ENCODE results near the gene BCL6.
A peak's percentile ranks its signal among the peaks of the same experiment; 100 is the strongest.

The BCL6 gene

GRCh38 chr3:187745201-187746058 lies at the start of gene BCL6:
TSS of gene BCL6 (minus strand) at chr3:187745468. CDS start at chr3:187733693, 11,775 bp downstream.
- peak; percentile 98 for DNase-seq (ENCODE audit: low spot score)

DNA sequence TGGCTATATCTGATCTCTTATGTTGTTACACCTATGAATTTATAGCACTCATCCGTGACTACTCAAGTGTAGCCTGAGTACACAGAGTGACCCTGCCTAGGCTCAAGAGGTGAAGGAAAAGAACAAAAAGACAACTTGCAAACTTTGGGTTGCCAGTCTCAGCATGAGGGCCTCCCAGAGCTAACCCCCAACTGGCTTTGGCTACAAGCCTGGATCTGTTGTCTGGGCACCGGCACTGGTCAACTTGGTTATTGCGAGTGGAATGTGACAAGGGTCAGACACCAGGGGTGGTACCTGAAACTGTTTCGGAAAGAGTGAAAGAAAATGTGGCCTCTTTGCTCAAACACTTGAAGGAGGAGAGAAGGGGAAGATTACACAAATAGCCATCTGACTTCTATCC lies 49.5 kb upstream of the BCL6 start:
- DNase-seq (ENCODE audit: low spot score): no peak

DNA sequence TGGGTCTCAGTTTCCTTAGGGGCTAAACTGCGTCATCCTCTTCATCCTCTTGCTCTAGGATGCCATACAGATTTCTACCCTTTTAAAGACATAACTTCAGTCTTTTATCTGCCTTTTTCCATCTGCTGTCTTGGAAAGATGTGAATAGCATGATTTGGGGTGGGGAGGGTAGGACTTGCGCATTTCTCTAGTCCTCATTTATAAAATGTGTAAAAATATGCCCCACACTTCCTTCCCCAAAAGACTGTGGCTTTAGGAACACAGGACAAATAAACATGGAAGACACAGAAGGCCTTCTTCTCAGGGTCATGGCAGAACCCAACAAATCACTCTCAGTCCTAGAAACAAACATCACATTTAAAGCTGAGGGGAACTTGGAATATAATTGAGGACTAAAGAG lies 48.4 kb upstream of the BCL6 start:
- DNase-seq (ENCODE audit: low spot score): no peak

GRCh38 chr3:187792521-187792920 lies 47.3 kb upstream of the BCL6 start:
- no peak for DNase-seq (ENCODE audit: low spot score)

- no peak for DNase-seq (ENCODE audit: low spot score)
These were observed 44.6 kb upstream of the BCL6 start for GRCh38 chr3:187789872-187790271.

GRCh38 chr3:187788984-187789857 lies 44.0 kb upstream of the BCL6 start:
- DNase-seq (ENCODE audit: low spot score): no peak

DNA sequence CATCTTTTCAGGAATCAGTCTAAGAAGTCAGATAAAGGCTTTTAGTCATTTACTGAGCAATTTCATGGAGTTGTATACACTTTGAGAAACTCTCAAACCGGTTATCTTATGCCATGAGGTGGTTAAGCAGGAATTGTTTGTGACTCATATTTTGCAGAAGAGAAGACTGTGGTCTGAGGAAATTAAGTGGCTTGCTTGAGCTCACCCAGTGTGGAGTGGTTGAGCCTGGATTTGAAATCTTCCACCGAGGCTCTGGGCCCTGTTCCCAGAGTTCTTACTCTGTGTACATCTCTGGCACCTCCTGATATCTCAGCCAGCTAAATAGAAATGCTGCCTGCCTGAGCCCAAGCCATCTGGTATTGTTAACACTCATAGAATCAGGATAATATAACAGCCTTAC lies 37.8 kb upstream of the BCL6 start:
- DNase-seq (ENCODE audit: low spot score): peak; percentile 4

DNA sequence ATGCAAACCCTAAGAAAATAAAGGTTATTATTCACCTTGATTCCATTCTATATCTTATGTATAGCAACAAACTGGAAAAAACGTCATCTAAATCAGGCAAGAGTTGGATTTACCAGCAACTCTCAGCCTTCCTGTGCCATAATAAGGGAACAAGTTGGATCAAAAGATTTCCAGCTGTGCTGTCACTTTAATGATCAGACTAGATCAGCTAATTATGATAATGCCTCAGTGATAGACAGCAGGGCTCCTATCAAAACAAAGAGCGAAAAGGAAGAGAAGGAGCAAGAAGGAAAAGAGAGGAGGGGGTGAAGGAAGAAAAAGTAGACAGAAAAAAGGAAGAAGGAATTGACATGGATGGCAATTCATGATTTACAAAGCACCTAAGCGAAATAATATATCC lies 36.7 kb upstream of the BCL6 start:
- DNase-seq (ENCODE audit: low spot score): no peak

GRCh38 chr3:187781001-187781400 lies 35.7 kb upstream of the BCL6 start:
- DNase-seq (ENCODE audit: low spot score): no peak

GRCh38 chr3:187778726-187779125 lies 33.5 kb upstream of the BCL6 start:
- DNase-seq (ENCODE audit: low spot score): no peak

- DNase-seq (ENCODE audit: low spot score): no peak
These were observed 32.2 kb upstream of the BCL6 start for GRCh38 chr3:187777331-187777941.

DNA sequence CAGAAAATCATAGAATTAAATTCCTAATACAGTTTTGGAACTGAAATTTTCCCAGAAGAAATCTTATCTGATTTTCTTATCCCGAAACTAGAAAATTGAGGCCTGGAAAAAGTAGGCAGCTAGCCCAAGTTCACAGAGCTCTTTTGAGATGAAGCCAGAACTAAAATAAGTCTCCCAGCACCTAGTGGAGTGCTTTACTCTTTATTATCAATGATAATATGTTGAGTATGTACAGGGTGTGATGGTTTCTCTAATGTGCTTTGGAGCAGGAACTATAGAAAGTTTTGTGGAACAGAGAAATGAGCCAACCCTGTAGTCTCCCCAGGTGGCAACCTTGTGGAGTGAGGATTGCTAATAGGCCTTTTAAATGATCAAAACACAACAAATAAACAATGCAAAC lies 30.3 kb upstream of the BCL6 start:
- no peak for DNase-seq (ENCODE audit: low spot score)

GRCh38 chr3:187774185-187774789 lies 29.0 kb upstream of the BCL6 start:
- no peak for DNase-seq (ENCODE audit: low spot score)

GRCh38 chr3:187773233-187774184 lies 28.2 kb upstream of the BCL6 start:
- no peak for DNase-seq (ENCODE audit: low spot score)

DNA sequence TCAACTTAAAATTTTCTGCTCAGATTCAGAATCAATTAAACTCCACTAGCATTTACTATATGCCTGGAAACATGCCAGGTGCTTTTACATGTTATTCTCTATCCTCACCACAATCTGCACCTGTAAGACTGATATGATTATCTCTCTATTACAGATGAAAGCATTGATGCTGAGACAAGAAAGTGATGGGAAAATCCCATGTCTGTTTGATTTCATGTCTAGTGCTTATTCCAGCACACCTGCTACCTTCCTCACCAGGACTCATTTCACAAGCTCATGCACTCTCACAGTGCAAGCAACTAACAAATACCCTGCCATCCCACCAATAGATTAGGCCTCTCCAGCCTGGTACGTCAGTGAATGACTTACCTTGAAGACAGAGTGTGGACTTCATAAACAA lies 25.0 kb upstream of the BCL6 start:
- no peak for DNase-seq (ENCODE audit: low spot score)

- DNase-seq (ENCODE audit: low spot score): no peak
These were observed 24.5 kb upstream of the BCL6 start for GRCh38 chr3:187769771-187770170.

DNA sequence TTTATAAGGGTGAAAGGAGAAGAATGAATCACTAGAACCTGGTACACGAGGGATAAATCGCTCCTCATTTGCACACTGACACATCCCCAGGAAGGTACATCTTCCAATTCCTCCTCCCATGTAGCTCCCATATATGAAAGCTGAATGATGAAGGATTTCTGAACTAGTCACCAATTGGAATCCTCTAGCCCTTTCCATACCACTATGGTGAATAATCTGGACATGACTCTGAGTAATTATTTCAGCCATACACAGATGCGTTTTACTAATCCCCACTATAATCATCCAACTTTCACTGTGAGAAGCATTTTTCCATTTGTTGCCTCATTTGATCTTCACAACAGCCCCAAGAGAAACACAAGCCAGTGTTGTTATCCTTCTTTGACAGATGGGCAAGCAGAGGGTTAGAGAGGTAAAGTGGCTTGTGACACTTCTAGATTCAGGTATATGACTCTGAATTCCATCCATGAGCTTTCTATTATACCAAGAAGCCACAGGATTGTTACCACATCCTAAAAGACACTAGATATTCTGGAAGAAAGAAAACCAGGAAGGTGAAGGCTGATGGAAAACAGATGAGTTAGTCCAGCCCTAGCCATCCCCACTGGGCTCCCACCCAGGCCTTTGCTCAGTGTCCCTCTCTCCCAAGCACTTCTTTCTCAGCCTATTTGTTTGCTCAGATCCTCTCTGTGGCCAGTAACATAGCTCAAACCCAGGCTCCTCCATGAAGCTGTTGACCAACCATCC lies 22.2 kb upstream of the BCL6 start:
- DNase-seq (ENCODE audit: low spot score): peak; percentile 56

- no peak for DNase-seq (ENCODE audit: low spot score)
These were observed 20.1 kb upstream of the BCL6 start for GRCh38 chr3:187765342-187765741.

- DNase-seq (ENCODE audit: low spot score): no peak
These were observed 18.8 kb upstream of the BCL6 start for GRCh38 chr3:187763850-187764648.

All from RKO (cell line).